Stimulated activated CD4-positive, alpha-beta T cell treated with anti-CD3 and anti-CD28 coated beads, Interleukin-12 subunit alpha, Interleukin-12 subunit beta, amount 100 ng/mL, for 24 hours (primary cell): ENCODE data around the gene MAP3K20.
"Not testable (repeated sequence)": the region's sequence is repeated elsewhere in the genome, so short reads cannot be mapped to it uniquely, and the experiment has no call there.

ENCODE experiments used
- DNase-seq, 2 experiments: peaks; one replicate each; pipeline ENCODE4 v3.0.0-alpha.2; 2020; ENCODE audit warnings: low read depth in 2 of 2

Gene MAP3K20

DNA sequence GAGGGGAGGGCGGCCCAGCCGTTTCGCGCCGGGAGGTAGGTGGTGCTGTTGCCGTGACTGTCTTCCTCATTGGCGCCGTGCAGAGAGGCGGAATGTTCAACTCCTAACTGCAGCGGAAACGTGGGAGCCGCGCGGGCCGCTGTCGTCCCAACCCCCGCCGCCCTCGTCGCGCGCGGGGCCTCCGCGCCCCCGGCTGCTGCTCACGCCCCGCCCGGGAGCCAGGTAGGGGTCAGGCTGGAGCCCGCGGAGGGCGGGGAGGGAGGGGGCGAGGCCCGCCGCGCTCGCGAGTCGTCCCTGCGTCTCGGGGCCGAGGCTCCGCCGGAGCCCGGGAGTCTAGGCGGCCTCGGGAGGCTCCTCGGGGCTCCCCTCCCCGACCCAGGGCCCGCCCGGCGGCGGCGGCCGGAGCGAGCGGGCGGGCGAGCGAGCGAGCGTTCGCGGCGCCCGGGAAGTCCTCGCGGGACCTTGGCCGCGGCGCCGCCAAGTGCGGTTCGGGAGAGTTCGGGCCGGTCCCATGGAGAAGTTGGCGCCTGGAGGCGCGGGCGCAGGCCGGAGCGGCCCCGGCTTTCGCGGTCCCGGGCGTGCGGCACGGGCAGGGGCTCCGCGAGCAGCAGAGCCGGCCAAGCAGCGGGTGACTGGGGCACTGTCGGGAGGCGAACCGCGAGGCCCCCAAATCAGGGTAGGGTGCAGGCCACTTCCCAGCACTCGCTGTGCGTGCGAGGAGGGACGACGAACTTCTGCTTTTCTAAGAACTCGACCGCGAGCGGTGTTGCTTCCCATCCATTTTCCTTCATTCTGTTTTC lies at the start of gene MAP3K20:
TSS of gene MAP3K20 (plus strand) at position 66 of the 800 bp plus-strand sequence. CDS start 15,186 bp downstream, outside the sequence.
- peak in 1 of 2 experiments; percentile 43 for DNase-seq

DNA sequence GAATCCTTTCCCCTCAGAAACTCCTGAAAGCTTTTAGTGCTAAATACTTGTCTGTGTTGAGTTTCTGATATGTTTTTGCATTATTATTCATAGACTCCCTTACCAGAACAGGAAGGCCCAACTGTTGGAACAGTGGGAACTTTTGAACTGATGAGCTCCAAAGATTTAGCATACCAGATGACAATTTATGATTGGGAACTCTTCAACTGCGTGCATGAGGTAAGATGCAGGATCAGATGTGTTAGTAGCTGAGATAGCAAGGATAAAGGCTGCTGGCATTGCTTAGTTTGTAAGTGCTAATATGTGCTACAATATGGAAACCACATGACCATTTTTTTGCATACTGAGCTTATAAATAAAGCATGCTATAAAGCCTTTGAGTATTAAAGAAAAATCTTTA lies 49.2 kb upstream of the MAP3K20 start:
- no peak for DNase-seq

DNA sequence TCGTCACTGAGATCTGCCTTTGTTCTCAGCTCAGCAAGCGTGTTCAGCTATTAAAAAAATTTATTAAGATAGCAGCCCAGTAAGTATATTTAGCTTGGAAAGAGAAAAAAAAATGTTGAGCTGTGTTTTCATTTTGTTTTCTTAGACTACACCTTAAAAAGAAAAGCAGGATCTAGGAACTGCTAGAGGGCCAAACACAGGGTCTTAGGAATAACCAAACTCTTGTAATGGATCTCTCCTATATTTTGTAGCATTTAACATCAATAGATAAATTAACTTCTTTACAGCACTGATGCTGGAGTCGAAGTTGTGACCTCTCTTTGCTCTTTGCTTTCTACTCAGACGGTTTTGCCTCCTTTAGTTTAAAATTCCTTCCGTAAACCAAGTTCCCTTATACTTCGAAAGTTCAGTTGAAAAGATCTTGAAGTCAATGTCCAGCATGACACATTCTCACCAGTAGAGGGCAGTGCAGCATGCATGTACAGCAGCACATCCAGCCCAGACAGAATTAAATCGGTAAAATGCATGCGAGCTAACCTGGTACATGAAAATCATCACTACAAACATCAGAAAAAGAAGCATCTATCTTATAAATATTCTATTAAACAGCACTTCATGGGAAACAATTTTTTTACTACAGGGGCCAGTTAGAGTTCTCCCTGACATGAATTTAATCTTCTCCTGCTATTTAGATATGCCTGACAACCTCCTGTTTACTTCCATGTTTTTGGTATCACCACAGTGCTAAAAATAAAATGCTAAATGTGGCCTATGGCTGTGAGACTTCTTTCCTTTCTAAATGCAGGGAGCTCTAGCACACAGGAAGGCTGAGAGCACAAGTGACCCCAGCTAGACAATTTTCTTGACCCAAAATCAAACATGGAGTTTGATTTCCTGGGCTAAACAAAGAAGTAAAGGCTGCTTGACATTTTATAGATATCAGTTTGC lies 48.2 kb upstream of the MAP3K20 start:
- DNase-seq, result peak; percentile 45 to 81

DNA sequence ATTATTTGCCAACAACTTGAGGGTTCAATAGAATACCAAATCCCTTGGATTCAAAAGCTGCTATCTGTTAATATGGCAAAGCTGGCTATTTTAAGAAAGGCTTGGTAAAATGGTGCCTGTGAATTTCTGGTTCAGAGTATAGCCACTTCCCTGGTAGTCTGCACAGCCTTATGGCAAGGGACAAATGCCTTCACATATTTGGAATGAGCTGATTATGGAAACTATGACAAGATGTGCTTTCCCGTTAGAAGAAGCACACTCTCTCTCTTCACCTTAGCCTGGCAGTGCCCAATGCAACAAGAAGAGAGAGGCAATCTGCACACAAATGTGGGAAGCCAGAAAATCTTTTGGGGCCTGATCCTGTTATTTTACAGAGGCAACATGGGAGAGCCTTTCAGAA lies 47.5 kb upstream of the MAP3K20 start:
- DNase-seq, result no peak

DNA sequence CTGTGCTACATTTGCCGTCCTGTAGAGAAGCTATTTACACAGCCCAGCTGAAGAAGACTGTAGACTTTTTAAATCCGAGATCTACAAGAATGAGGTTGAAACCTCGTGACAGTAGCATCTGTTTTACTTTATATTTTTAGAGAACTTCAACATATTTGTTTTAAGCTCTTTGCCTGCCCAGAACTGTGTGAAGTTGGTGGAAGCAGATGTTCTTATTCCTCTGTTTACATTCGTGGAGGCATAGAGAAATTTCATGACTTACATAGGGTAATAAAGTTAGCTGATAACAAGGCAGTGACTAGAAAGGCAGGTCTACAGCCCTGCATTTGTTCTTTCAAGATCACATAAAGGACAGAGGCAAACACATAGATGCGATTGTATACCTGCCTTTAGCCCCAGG lies 47.0 kb upstream of the MAP3K20 start:
- DNase-seq, result no peak

DNA sequence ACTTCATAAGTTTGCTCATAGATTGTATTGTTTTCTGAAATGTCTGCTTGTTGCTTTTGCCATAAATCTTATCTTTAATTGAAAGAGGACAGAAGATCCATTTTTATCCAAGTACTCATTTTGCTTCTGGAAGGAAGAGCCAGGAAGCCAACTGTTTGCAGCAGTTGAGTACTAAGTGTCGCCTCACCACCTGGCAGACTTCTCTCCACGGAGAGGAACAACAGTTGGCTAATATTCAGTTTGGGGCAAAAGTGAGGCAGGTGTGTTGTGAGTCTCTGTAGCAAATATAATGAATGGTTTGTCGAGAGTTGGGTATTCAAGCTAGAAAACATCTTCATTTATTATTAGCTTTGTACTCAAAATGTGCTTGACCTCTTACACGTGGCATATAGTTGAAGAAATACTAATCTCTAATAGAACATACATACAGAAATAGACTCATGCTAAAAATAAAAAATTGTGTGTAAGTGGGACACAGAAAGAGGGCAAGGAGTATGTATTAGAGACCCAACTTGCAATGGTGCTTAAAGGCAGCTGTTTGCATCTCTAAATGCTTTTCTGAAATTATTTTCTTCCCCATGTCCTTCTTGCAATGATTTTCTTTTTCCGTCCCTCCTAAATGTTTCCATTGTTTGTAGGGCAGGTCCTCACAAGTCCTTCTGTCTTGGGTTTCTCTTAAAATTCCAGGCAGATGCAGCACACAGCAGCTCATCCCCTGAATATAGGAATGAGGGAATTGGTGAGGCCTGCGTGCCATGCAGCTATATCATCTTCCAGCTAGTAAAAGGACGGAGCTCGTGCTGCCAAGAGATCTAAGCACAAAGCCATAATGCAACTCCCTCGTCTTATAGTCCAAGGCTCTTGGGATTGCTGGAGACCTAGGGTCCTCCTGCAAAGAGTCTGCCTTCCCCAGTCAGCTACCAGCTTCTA lies 44.8 kb upstream of the MAP3K20 start:
- DNase-seq, result no peak

DNA sequence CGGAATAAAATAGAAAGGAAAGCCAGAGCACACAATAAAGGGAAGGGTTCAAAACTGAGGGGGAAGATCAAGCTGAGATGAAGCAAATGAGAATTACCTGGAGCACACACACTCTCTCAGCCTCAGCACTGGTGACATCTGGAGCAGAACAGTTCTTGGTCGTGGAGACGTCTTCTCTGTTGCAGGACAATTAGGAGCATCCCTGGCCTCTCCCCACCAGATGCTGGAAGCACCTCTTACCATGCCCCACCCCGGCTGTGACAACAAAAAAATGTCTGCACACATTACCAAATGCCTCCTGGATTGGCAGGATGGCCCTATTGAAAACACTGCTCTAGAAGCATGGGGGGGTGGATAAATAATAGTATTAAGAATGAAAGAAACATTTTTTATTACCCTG lies 43.6 kb upstream of the MAP3K20 start:
- DNase-seq, result no peak

DNA sequence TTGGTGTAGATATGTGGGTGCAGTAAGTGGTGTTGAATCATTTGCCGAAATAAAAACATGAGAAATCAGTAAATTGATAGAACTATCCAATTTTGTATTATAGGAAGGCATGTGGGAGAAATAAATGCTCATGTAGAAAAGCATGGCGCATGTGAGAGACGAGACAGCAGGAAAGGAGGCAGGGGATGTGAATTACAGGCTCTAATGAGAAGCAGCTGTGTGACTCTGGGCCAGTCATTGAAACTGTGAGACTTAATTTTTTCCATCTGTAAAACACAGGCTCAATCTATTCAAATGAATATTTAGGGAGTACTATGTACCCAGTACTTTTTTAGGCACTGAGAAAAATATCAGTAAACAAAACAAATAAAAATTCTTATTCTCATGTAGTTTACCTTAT lies 42.6 kb upstream of the MAP3K20 start:
- no peak for DNase-seq

DNA sequence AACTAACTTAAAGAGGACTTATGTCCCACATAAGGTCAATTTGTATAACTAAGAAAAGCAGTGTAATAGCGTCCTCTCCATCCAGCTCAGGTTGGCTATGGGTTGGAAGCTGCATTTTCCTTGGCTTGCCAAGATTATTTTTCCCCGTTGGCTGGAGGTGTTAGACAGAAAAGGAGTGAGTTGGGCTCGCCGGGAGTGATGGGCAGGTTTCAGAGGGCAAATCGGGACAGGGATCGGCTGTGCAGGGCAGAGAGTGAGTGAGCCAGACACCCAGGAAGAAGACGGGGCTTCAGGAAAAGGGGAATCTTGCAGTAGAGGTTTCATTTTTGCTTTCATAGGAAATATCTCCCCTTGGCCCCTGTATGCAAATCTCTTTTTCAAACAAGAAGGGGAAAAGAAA lies 41.5 kb upstream of the MAP3K20 start:
- DNase-seq, result no peak

DNA sequence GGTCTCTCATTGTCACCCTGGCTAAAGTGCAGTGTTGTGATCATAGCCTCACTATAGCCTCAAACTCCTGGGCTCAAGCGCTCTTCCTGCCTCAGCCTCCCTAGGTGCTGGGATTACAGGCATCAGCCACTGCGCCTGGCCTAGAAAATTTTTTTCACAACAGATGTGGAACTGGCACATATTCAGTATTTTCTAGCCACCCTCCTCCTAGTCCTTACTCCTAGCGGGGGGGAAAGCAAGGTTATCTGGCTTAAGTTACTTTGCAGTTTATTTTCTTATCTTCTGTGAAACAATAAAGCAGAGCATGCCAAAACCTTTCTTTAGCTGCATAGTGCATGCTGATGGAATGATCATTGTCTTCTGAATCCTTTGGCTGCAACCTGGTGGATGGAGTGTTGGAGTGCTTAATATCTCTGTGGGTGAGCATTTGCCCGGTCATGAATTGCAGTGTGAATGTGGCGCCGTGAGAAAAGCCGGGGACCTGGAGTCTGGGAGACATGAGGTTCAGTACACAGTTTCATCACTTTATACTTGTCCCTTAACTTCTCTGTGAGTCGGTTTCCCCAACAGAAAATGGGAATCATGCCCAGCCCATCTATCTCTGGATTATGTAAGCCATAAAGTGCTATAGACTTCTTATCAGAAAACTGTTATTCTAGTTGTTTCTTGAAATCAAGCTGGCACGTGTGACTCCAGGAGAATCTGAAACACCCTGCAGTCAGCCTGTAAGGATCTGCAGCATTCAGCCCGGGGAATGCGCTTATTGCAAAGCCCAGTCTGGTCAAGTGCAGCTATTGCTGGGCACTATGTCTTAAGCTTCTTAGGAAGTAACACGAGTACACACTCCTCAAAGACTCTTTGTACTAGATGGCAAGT lies 38.2 kb upstream of the MAP3K20 start:
- no peak for DNase-seq

DNA sequence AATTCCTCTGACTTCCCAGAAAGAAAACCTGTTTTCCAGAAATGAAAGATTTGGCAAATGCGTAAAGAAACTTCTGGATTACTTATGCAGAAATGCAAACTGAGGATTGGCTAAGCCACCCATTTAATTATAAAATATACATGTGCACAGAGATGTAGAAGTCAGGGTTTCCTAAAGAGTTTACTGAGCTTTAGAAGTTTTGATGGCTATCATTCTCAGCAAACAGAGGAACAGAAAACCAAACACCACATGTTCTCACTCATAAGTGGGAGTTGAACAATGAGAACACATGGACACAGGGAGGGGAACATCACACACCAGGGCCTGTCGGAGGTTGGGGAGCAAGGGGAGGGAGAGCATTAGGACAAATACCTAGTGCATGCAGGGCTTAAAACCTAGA lies 37.4 kb upstream of the MAP3K20 start:
- not testable (repeated sequence) for DNase-seq

DNA sequence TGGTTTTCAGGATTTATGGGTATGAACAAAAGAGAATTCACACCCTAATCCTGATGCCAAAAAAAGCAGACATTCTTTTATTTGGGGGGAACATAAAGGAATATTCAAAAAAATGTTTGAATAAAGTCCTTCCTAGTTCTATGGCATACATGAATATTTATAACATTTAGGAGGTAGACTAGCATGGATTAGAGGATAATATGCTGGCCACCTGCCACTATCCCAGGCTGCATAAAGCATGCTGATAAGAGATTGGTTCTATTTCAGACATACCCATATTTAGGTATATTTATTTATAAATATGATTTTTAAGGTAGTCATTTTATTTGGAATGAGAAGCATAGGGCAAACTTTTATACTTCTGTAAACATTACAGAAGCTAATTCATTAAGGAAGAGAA lies 34.9 kb upstream of the MAP3K20 start:
- no peak for DNase-seq

DNA sequence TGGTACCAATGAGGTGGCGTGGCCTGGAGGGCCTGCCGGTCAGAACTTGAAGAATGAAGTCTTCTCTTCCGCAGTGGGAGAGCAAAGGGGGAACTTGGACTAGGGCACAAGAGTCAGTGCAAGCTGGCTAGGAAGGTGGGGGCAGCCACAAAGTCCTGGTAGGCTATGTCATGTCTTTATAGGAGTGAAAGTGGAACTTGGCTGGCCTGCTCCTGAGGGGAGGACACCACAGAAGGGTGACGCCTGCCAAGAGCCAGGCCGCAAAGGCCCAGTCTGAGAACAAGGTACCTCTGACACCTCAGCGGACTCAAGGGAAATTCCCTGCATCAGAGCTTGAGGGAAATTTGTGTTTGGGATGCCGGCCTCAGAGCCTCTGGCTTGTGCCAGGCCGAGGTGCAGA lies 32.2 kb upstream of the MAP3K20 start:
- DNase-seq, result no peak

DNA sequence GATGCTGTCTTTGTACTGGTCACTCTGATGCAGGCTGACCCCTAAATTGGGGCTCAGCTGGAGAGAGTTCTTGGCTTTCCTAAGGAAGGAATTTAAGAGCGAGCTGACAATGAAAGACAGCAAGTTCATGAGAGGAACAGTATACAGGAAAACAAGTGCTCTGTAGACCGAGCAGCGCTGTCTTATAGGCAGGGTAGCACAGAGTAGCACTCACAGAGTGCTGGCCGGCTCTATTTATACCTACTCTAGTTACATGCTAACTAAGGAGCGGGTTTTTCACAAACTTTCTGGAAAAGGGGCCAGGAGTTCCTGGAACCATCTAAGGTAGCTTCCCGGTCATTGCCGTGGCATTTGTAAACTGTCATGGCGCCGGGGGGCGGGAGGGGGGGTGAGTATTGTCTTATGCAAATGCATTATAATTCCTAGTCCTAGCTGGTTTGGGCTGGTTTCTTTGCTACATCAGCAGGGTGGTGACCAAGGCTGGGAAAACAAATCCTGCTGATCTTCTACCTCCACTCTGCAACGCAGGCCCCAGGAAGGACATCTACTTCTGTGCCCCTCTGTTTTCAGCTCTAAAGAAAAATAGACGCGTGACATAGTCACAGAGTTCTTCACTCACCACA lies 31.6 kb upstream of the MAP3K20 start:
- DNase-seq, result no peak

DNA sequence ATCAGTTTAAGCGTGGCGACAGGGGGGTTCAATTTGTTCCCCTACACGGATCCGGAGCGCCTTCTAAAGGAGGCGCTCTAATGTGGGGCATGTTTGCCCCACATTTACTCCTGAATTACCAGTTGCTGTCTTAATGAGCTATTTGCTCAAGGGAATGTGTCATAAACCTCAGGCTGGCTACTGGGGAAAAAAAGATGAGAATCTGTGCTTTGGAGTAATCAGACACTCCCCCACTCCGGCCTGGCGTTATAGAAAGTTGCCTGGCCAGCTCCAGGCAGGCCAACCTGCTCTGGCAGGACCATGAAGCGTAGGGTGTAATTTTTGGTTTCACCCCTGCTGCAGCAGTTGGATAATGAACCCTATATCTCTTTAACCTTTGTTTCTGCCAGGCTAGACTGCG lies 31.0 kb upstream of the MAP3K20 start:
- no peak for DNase-seq

DNA sequence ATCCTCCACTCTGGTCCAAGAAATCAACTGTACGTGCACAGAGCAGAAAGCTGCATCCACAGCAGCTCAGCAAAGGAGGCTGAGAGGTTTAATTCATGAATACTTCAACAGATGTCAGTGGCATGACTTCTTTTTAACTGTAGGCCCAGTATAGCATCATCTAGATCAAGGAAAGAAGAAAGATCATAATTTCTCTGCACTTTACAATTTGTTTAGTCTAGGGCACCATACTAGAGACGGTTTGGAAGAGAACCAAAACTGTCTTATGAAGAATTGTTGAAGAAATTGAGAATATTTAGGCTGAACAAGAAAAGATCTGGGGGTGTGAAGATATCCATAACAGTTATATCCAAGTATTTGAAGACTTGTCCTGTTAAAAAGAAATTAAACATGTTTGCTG lies 30.5 kb upstream of the MAP3K20 start:
- DNase-seq, result no peak

DNA sequence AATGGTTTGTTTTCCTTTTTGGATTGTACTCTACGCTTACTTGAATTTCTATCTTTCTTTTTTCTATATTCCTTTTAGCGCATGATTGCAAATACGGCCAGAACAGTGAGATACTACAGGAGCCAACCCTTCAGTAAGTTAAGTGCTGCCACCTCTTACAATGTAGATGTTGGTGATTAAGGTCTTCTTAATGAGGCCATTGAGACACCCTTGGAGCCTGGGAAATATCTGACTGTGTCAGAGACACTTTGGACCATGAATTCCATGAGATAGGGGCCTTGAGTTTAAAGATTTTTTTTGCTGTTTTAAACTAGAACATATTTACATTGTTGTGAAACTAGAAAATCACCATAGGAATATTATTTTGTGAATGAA lies 27.1 kb upstream of the MAP3K20 start:
- DNase-seq, result no peak

DNA sequence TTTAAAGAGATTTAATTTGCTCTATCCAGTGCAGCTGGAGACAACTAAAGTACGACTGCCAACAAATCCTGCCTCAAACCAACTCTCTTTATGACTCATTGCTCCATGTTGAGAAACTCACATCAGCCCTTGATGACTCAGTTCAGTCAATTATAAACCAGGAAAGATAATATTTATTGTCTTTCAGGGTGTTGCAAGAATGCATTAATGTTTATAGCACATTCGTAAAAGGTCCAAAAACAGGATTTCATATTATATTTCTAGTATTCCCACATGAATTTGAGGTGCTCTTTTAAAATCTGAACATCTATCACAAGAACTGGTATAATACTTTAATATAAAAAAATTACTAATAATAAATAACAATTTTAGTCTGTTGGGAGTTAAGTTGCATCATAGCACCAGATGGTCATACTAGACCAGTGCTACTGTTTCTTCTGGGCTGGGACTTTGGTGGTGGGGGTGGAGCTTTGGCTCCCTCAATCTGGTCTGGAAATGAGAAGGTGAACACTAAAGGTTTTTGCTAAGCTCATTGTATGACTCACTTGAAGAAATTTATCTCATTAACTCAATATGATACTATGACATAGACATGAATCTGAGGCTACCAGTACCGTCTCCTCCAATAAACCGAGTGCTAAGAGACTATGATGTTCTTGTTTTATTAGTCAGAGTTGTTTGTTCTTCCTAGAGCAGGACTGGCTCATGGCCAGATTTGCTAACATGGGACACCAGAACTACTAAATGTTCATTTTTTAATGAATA lies 26.6 kb upstream of the MAP3K20 start:
- peak in 1 of 2 experiments; percentile 26 for DNase-seq

DNA sequence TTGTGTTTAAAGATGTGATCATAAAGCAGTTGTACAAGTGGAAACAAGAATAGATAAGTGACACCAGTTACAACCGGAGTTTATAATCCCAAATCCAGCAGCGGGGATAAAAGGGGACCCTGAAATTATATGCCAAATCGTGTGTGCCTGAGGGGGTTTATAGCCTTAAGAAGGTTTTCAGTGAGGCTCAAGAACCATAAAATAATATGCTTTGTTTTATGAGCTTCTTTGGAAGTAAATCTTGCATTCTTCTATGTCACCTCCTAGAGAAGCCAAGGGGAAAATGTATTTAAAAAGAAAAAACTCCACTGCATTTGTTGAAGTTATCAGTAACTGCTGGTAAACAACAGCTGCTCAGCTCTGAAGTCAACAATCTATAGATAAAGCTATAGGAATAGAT lies 25.8 kb upstream of the MAP3K20 start:
- DNase-seq, result no peak

DNA sequence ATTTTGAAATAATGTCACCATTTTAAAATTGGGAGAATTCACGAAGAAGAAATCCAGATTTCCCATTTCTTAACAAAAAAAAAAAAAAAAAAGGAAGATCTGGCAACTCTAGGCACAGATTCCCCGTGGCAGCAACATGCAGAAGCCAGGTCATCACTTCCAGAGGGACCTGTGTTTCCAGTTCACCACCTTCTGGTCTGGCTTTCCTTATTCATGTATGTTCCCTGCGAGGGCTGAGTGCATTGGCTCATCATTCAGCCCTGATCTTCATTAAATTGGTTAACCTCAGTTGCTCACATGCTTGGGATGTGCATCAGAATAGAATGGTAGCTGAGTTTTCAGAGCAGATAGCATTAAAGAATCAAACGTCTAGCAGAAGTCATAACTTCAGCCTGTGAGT lies 25.0 kb upstream of the MAP3K20 start:
- DNase-seq, result no peak
